Stimulated activated CD8-positive, alpha-beta memory T cell treated with anti-CD3 and anti-CD28 coated beads, Interleukin-4, amount 100 ng/mL, for 48 hours (primary cell): ENCODE results near the gene FASTK.

Source experiments
- DNase-seq: peaks from one replicate; pipeline ENCODE4 v3.0.0-alpha.2; 2020

FASTK gene

DNA sequence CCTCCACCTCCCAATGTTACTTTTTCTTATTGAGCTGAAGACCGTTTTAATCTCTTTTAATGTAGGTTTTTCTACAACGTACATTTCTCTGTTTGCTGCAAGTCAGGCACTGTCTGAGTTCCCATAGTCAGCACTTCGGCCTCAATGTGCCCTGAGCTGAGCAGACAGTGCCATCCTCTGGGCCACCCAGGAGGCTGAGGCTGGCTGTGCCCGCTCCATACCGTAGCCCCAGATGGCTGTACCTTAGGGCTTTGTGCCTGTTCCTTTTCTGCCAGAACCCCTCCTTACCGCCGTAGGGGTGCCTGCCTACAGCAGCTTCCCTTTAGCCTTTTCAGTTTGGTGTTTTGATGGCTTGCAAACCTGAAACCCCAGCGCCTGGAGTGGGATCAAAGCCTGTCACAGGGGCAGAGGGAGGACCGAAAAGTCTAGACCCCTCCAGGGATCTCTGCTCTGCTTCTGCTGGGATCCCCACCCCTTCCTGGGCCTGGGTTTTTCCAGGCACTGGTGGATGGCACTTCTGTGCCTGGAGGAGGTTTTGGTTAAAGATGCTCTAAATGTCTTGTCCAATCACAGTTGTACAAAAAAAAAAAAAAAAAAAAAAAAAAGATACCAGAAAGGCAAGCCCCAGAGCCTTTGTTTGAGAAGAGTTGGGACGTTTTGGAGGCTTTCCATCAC, 14.7 kb upstream of the FASTK start:
- no peak for DNase-seq

DNA sequence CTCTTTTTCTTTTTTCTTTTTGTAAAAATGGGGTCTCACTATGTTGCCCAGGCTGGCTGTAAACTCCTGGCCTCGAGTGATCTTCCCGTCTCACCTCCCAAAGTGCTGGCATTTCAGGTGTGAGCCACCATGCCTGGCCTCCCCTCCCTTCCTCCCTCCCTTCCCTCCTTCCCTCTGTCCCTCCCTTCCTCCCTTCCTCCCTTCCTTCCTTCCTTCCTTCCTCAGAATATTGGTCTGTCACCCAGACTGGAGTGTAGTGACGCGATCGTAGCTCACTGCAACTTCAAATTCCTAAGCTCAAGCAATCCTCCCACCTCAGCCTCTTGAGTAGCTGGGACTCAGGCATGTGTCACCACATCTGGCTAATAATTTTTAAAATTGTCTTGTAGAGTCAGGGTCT, 14.1 kb upstream of the FASTK start:
- DNase-seq = no peak

DNA sequence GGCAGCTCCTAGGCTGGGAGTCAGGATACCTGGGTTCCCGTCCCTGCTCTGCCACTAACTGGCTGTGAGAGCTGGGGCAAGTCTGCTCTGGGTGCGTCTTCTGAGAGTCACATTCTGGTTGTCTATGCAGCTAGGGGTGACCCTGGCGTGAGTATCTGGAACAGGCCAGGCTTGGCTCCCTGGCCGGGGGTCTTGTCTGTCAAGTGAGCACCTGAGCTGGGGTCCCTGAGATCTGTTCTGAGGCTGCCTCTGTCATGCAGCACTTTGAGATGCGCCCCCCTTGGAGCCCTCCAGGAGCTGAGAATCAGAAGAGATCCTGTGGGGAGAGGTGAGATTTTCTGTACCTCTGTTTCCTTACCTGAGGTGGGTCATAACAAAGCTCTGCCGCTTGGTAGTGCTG, 13.1 kb upstream of the FASTK start:
- no peak for DNase-seq

DNA sequence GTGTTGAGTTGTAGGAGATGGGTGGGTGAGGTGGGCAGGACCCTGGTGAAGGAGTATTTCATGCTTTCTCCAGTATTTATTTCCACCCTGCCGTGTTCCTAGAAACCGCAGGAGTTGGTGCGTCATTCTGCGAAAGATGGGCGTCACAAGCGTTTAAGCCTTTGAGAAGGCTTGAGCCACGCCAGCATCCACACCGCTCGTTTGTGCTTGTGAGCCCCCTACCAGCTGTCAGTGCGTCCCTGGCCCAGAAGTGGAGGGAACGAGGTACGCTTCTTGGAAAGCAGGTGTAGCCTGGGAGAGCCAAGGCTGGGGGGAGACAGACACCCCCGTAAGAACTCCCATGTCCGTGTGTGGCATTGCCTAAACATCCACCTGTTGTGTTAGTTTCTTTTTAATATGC, 11.4 kb upstream of the FASTK start:
- DNase-seq = no peak

DNA sequence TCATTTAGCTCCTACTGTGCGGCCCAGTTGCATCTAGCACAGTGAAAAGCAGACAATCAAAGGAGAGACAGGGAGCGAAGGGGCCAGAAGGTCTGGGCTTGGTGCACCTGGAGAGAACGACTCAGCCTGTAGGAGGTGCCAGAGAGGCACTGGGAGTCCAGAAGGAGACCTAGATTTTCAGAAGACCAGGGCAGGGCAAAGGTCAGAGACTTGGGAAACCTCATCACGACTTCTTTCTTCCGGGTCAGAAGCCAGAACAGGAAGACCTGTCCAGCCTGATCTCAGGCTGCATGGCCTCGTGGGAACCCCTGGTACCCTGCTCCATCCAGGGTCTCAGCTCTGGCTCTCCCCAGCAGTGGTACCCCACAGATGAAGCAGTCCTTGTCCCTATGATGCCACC, 10.8 kb upstream of the FASTK start:
- peak; percentile 51 for DNase-seq

DNA sequence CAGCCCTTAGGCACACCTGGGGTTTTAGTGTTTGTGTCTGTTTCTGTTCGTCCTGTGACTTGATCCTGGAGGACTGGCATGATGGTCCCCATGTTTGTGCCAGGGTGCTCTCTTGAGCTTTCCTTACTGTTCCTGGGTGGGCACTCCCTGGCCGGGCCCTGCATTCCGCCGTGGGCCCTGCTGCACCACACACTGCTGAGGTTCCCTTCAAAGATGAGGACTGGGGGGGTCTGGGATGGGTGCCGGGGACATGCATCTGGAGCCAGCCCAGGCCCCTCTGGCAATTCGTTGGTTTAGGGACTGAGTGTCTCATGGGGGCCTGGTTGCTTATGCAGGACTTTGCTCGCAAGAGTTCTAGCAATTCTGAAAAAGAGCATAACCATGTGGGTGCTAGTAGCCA, 10.4 kb upstream of the FASTK start:
- no peak for DNase-seq

DNA sequence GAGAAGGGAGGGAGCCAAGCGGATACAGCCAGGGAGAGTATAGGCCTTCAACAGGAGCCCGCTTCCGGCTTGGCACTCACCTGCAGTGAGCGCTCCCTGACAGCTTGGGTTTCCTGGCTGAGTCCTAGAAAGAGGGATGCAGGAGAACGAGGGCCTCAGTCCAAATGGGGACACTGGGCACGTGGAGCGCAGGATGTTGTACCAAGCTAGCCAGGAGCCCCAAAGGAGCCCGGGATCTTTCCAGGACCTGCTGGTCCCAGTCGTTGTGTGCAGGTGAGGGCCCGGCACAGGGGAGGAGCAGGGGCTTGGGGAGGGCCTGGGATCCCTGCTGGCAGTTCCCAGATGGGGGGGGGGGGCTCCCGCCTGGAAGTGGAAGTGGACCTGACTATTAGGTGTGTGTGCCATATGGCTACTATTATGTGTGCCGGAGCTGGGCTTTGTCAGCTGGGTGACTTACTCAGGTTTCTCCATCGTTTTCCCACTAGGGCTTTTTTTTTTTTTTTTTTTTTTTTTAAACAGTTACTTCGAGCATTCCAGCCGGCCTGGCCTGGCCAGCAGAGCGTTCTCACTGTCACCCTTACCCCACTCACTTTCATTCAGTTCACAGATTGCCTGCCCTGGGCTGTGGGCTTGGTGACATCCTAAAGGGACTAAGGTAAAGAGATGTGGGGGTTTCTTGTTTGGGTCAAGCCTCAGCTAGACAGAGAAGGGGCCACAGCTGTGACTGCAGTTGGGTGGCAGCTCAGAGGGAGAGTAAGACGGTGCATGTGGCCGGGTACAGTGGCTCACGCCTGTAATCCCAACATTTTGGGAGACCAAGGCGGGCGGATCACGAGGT, 9.5 kb upstream of the FASTK start:
- no peak for DNase-seq

DNA sequence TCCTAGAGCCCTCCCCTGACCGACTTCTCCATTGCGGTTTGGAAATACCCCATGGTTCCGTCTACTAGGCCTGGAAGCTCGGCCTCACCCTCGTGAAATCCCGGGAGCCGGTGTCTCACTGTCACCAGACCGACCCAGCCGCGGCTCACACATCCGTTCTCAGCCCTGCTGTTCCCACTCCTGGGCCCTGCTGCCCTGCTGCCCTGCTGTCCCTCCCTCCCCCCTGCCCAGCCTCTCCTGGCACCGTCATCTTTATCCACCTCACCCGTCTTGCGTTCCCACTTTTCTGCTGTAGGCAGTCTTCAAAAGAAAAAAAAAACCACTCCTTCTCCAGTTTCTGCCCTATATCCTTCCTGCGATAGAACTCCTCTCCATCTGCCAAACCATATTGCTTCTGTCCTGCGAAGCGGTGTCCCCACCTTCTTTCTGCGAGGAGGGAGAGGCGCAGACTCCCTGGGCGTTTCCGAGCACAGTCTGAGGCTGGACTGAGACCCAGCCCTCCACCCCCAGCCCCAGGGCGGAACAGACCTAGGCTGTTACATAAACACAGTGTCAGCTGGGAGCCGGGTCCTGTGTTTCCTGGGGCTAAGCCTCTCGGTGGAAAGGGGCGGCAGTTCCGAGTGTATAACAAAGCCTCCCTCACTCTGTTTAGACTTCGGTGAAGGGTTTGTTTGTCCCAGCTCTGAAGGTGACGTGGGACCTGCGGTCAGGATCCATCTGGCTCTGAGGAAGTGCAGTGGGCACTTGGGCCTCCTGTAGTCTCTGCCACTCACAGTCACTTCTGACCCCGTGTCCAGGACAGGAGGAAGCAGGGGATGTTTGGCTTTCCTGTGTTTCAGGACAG, 8.5 kb upstream of the FASTK start:
- no peak for DNase-seq

DNA sequence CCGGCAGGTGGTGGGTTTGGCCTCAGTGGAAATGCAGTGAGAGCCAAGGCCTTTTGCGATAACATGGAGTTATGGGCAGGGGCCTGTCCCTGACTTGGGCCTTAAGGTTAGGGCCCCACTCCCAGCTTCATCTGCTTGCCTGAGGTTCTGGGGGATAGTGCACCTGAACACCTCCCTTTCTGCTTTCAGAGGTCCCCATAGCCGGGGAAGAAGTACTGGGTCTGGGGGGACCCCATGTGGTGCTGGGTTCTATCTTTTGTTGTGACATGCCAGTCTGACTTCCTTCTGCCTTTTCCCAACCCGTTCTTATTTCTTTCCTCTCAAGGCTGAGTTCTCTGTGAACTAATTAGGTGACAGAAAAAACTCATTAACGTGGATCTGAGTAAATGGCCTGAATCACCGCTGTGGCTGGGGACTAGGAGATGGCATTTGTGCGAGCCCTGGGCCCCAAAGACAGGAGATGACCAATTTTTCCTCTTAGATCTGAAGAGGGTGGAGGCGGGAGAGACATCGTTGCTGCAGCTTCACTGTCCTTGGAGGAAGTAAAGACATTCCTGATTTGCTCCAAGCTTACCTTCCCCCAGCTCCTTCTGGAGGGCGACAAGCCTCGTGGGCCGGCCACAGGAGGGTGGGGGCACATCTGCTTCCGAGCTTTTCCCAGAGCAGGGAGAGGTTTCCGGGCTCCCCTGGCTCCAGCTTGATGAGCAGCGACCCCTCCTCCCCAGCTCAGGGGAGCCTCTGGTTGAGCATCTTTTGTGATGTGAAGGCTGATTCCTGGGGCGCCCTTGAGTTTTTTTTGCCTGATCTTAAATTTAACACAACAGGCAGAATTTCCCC, 7.6 kb upstream of the FASTK start:
- no peak for DNase-seq

DNA sequence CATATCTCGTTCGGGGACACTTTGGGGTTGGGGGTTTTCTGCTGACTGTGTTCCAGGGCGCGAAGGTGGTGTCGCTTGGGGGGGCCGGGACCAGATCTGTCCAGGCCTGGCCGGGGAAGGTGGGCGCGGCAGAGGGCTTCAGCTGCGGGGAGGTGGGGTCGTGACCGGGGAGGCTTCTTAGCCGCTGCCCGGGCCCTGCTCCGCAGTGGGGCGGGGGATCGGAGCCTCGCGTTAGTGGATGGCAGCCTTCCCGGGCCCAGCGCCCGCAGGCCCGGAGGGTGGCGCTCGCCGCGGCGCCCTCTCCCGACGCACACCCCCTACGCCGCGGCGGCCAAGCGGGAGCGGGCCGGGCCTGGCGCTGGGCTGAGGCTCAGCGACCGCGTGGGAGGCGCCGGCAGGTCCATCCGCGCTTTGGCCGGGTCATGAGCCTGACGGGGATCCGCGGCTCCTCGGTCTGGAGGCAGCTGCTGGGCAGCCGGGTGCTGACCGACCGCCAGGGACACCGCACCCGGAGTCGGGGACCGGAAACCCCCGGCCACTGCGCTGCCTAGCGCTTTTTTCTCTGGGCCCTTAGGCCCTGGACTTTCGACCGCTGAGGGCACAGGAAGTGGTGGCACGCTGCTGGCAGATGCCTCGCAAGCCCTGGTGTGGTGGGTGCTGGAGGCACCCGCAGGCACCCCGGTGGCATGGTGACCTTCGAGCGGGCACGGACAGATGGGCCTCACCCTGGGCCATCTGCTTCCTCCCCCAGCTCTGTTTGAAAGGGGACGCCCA, 6.8 kb upstream of the FASTK start:
- peak; percentile 59 for DNase-seq

DNA sequence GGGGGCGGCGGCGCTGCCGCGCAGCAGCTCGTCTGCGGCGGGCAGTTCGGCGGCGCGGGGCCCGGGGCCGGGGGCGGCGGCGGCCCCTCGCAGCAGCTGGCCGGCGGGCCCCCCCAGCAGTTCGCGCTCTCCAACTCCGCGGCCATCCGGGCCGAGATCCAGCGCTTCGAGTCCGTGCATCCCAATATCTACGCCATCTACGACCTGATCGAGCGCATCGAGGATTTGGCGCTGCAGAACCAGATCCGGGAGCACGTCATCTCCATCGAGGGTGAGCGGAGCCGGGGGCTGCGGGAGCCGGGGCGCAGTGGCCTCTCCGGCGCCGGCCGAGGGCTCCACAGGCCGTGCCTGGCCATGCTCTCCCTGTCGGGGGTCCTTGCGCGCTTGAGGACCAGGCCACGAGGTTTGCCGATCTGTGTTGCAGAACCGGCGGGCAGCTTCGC, 6.2 kb upstream of the FASTK start:
- DNase-seq = peak; percentile 51

DNA sequence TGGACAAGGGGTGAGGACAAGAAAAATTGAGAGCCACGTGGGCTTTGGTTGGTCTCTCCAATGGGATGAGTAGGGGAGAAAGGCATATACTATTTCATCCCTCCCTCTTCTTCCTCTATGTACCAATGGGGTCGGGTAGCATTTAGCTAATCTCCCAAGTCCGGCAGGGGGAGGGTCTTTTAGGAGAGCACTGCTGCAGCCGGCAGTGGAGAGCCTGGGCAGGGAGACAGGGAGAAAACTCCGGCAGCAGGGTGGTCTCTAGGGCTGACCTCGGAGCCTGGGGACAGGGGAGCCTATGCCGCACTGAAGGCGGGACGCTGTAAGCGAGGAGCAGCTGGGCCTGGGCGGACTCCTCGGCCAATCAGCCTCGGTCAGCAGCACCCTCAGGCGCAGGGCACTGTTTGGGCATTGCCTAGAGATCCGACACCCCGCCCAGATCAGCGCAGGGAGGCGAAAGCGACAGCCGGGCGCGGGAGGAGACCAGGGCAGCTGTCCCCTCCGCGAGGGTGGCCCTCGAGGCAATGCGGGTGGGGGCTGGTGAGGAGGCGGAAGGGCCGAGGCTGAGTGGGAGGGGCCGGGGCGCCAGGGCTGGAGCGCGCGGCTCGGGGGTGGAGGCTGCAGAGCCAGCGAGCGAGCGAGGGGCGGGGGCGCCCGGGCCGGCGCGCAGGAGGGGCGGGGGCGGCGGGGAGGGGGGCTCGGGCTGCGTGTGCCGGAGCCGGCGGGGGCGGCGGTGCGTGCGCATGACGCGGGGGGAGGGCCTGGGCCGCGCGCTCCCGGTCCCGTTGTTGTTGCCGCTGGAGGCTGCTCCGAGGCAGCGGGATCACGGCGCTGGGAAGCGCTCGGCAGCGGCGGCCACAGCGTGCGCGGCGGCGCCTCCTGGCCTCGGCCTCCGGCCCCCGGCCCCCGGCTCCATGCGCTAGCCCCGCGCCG, 5.3 kb upstream of the FASTK start, which contains the start of gene AGAP3:
Gene AGAP3, plus strand, starts transcription at position 785 of the 930 bp plus-strand sequence. CDS start 267 bp downstream, outside the sequence.
- DNase-seq = peak; percentile 63

DNA sequence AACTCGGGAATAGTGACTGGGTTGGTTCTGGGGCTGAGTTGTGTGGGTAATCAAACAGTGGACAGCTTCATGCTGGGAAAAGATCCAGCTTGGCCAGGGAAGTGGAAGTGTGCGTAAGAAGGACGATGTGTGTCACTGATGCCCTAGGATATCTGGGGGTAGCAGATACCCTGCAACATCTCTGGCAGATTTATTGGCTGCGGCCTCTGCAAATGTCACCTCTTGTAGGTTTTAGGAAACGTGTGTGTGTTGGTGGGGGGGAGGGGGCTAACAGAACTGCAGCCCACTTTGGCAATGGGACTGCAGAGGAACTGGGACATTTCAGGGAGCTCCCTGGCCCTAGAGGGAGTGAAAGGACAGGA, 4.7 kb upstream of the FASTK start:
- DNase-seq = no peak

DNA sequence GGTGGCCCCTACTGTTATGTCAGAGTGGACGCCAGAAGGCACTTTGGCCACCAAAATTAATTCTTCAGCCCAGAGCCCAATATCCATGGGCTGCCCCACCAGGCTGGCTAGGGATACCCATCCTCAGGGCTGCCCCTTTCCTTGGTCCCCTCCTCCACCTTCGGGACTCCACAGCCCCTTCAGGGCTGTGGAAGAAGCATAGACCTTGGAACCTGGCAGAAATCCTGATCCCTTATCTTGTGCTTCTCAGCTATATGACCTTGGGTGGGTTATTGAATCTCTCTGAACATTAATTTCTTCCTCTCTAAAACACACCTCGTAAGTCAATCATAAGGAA, 3.2 kb upstream of the FASTK start:
- no peak for DNase-seq

DNA sequence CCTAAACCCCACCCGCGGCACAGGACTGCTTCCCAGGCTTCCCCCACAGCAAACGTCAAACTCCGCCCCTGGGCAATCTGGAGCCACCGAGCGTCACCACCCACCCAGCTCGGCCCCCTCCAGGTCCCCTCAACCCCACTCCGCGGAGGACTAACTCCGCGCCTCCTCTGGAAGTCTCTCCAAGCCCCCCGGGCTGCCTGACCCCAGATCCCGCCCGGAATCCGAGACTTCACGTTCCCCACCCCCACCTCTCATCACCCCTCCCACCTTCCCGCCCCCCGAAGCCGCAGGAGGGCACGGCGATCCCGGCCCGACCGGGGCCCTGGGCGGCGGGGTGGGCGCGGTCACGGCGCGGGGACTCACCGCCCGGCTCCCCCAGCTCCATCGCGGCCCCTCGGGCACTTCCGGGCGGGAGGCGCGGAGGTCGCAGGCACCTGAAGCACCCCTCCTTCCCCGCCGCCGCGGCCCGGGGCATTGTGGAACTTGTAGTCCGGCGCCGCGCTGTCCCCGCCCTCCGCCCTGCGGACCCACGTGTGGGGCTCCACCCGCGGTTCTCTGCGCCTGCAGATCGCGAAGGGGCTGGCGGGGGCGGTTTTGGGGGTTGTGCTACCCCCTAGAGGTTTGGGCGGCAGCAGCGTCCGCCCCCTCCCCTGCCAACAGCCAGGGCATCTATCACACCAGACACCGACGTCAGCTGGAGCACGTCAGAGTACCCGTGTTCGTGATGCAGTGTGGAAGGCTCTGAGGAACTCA, 2.6 kb upstream of the FASTK start, which contains the start of gene TMUB1:
Gene TMUB1, minus strand, starts transcription at position 423 of the 753 bp plus-strand sequence. CDS start 930 bp downstream, outside the sequence.
- peak; percentile 88 for DNase-seq

DNA sequence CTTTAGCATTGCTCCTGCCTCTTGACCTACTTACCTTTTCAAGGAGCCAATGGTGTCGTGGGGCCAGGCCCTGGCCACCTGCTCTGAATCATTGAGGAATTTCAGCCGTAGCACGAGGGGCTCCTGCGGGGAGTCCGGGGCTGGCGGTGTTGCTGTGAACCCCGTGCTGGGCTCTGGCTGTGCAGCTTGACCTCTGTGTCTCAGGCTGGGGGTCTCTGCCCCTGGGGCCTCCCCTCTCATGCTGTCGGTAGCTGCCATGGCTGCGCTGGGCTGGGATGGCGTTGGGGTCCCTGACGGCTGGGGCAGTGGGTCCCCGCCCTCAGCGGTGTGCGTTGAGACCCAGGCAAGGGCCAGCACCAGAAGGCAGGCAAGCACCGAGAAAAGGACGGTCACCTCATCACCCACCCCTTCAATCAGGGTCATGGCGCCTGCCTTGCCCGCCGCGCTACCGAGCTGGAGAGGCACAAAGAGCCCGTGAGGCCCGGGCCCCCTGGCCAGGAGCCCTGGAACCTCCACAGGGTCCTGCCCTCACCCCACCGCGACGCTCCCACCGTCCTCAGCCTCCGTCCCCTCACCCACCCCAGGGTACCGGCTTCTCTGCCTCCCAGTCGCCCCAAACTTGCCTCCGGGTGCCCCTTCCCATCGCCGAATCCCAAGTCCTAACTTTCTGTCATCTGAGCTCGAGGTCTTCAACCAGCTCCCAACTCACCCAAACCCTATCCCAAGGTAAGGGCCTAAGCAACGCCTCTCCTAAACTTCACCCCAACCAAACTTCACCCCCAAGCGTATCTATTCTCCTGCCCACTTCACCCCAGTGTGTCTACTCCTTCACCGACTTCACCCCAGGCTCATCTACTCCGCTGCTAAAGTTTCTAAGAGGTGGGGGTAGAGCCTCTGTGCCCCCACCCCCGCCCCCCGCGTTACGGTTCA, 1.8 kb upstream of the FASTK start:
- DNase-seq = no peak

DNA sequence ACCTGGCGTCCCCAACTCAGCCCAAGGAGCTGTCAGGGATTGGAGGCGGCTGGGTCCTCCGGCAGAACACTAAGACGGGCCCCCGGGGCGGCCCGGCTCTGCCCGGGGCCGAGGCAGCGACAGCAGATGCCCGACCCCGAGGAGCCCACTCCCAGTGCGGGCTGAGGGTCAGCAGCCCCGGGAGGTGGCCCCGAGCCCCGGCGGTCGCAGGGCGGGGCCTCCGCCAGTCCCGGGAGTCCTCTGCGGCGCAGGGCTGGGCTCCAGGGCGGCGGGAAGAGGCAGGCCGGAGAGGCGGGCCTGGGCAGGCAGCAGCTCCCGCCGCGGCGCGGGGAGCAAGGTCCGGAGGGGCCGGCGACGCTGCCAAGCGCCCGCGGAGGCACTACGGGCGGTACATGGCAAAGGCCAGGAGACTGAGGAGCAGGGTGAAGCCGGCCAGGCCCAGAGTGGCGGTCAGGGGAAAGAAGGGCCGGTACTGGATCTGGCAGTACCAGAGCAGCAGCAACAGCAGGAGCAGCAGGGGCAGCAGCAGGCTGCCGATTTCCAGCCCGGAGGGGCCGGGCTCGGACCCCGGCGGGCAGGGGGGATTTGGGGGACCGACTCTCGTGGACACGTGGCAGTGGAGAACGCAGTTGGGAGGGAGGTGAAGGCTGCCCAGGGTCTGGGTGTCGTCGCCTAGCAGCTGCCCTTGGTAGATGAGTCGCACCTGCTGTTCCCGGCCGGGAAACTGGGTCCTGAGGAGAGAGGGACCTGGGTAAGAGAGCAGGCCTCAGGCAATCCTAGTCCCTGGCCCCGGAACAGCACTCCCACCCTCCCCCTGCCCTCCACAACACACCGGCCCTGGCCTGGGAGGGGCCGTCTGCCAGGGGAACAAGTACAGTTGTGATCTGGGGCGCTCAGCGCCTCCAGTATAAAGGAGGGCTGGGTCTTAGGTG, 827 bp upstream of the FASTK start:
- DNase-seq = no peak
